A549 (cell line): ENCODE data around the gene LMX1B. TPM values are rescaled to one million over a fixed set of nuclear protein-coding genes. Genes with fewer than 3 reads are reported as not detected.

Source experiments
- ATAC-seq, 2 experiments: fragments of 200-7000 bp in 1 of 2; fragments of >200 bp in 1 of 2; cut with Nextera tagmentation in 1 of 2; cut with Tn5 transposase in 1 of 2; 3 replicates each; pipeline versions ENCODE4 v1.8.0 to v1.9.1; 2018 to 2020; ENCODE audit warnings: mild to moderate bottlenecking in 1 of 2, moderate library complexity in 1 of 2
- CTCF ChIA-PET: fragments of 300-600 bp; sonication (Branson Sonifier 250); formaldehyde crosslinking; extraction: SDS; loops from one replicate; lab custom pipeline; 2021; ENCODE audit warnings: antibody characterized with exemption, inconsistent platforms; lab: Yijun Ruan, JAX
- POLR2A ChIA-PET: fragments of 350-600 bp; formaldehyde crosslinking; extraction: SDS; loops from one replicate; lab custom pipeline; 2021; ENCODE audit warnings: antibody characterized with exemption, inconsistent platforms; lab: Yijun Ruan, JAX
- DNase-seq, 2 experiments: peaks; one replicate each; pipeline versions ENCODE4 v3.0.0 to v3.0.0-alpha.2; 2011 to 2016; ENCODE audit warnings: low read depth in 1 of 2, low spot score in 1 of 2
- FAIRE-seq: peaks from 2 replicates; lab custom pipeline; 2011; peaks lifted over from hg19 to GRCh38; lab: Jason Lieb, UNC
- H3K27ac ChIP-seq, 2 experiments: fragments of >200 bp; sonication (Bioruptor Twin); formaldehyde crosslinking; 3 replicates each; pipeline ENCODE4 v1.5.1; 2016 to 2017
- H3K4me1 ChIP-seq: fragments of >200 bp; sonication (Bioruptor Twin); formaldehyde crosslinking; 3 replicates; pipeline ENCODE4 v1.6.1; 2016
- H3K4me2 ChIP-seq: fragments of >200 bp; sonication (Bioruptor Twin); formaldehyde crosslinking; 3 replicates; pipeline ENCODE4 v1.6.1; 2016
- H3K4me3 ChIP-seq: fragments of >200 bp; sonication (Bioruptor Twin); formaldehyde crosslinking; 3 replicates; pipeline ENCODE4 v1.5.1; 2016
- H3K9me3 ChIP-seq: fragments of >200 bp; sonication (Bioruptor Twin); formaldehyde crosslinking; 3 replicates; pipeline ENCODE4 v1.6.1; 2016
- BCL3 ChIP-seq: fragments of >200 bp; sonication (Bioruptor Twin); formaldehyde crosslinking; IDR thresholded peaks from 3 replicates; pipeline ENCODE4 v1.6.1; 2016
- BHLHE40 ChIP-seq: IDR thresholded peaks from 2 replicates; pipeline ENCODE4 v1.6.1; 2012; ENCODE audit warnings: low read depth, low read length, inconsistent platforms
- CBX2 ChIP-seq: fragments of 200-600 bp; sonication (generic); IDR thresholded peaks from 2 replicates; pipeline ENCODE4 v1.6.1; 2016; ENCODE audit warnings: low read depth, mild to moderate bottlenecking, borderline replicate concordance
- CBX8 ChIP-seq: fragments of 200-600 bp; sonication (generic); IDR thresholded peaks from 2 replicates; pipeline ENCODE4 v1.6.1; 2016
- CEBPB ChIP-seq, 2 experiments: fragments of >200 bp in 1 of 2; sonication (Bioruptor Twin) in 1 of 2; formaldehyde crosslinking in 1 of 2; IDR thresholded peaks; 2 replicates each; pipeline ENCODE4 v1.6.1; 2012 to 2016
- CHD4 ChIP-seq: fragments of 200-600 bp; sonication (generic); IDR thresholded peaks from 2 replicates; pipeline ENCODE4 v1.6.1; 2016; ENCODE audit warnings: antibody characterized with exemption, mild to moderate bottlenecking, borderline replicate concordance
- EHF ChIP-seq: fragments of 250-450 bp; sonication (Bioruptor Pico); IDR thresholded peaks from 2 replicates; pipeline ENCODE4 v1.5.0; 2020; ENCODE audit warnings: mild to moderate bottlenecking
- ELK1 ChIP-seq: fragments of 150-350 bp; IDR thresholded peaks from 2 replicates; pipeline ENCODE4 v1.6.1; 2014; ENCODE audit warnings: low read depth, mild to moderate bottlenecking, low read length
- ESRRA ChIP-seq: fragments of 150-350 bp; IDR thresholded peaks from 2 replicates; pipeline ENCODE4 v1.6.1; 2014; ENCODE audit warnings: mild to moderate bottlenecking, low read length, borderline replicate concordance
- FOSB ChIP-seq: fragments of 250-450 bp; sonication (Bioruptor Pico); IDR thresholded peaks from 2 replicates; pipeline ENCODE4 v1.5.0; 2020; ENCODE audit warnings: mild to moderate bottlenecking, moderate library complexity
- FOXS1 ChIP-seq: fragments of 250-450 bp; sonication (Bioruptor Pico); IDR thresholded peaks from 2 replicates; pipeline ENCODE4 v1.5.0; 2020; ENCODE audit warnings: mild to moderate bottlenecking, moderate library complexity
- HOXB5 ChIP-seq: fragments of 250-450 bp; sonication (Bioruptor Pico); IDR thresholded peaks from 2 replicates; pipeline ENCODE4 v1.5.0; 2020; ENCODE audit warnings: mild to moderate bottlenecking, moderate library complexity
- JUN ChIP-seq, 2 experiments: fragments of >200 bp; sonication (Bioruptor Twin); formaldehyde crosslinking; IDR thresholded peaks; 2 replicates in 1 of 2; 3 replicates in 1 of 2; pipeline ENCODE4 v1.6.1; 2016 to 2017
- MAFK ChIP-seq: fragments of 450-650 bp; IDR thresholded peaks from 2 replicates; pipeline ENCODE4 v1.6.1; 2014; ENCODE audit not compliant: partially characterized antibody
- NR3C1 ChIP-seq: fragments of >200 bp; sonication (Bioruptor Twin); formaldehyde crosslinking; IDR thresholded peaks from 3 replicates; pipeline ENCODE4 v1.6.1; 2017
- PHF8 ChIP-seq: fragments of 200-600 bp; sonication (generic); IDR thresholded peaks from 2 replicates; pipeline ENCODE4 v1.6.1; 2016; ENCODE audit warnings: low read depth, mild to moderate bottlenecking, antibody characterized with exemption, moderate library complexity, borderline replicate concordance
- RAD21 ChIP-seq, 2 experiments: fragments of >200 bp in 1 of 2; sonication (Bioruptor Twin) in 1 of 2; formaldehyde crosslinking in 1 of 2; IDR thresholded peaks in 1 of 2; conservative IDR thresholded peaks in 1 of 2; 2 replicates in 1 of 2; 3 replicates in 1 of 2; pipeline ENCODE4 v1.6.1; 2012 to 2018; ENCODE audit warnings: inconsistent platforms in 1 of 2
- TP53 ChIP-seq: fragments of 250-450 bp; sonication (Bioruptor Pico); IDR thresholded peaks from 2 replicates; pipeline ENCODE4 v1.5.0; 2021; ENCODE audit warnings: mild to moderate bottlenecking, moderate library complexity
- ZSCAN20 ChIP-seq: fragments of 250-450 bp; sonication (Bioruptor Pico); IDR thresholded peaks from 2 replicates; pipeline ENCODE4 v1.8.0; 2022; ENCODE audit warnings: mild to moderate bottlenecking, moderate library complexity
- WGBS: methylation state at CpG from one replicate; pipeline ENCODE4 v1.1.6; 2017; ENCODE audit errors: missing lambda C conversion rate; 5-methylcytosine and 5-hydroxymethylcytosine counted together
- polyA plus RNA-seq, 4 experiments: library from polyadenylated mRNA; depleted of rRNA in 3 of 4; stranded (reverse); fragments of >200 nt; fragmentation: RNase III in 1 of 4; extraction: RNeasy Plus Mini Kit Qiagen cat#74134 plus additional on column Dnase treatment in 1 of 4; gene quantifications; 2 replicates in 3 of 4; 3 replicates in 1 of 4; pipeline ENCODE4 v1.2.3, GENCODE V29; 2011 to 2017

LMX1B gene
- polyA plus RNA-seq, 2 of the 4 experiments (the other 2 are of a cell fraction): 0.41 to 0.56 TPM

- FAIRE-seq (no peak), DNase-seq (no peak), ATAC-seq (no peak; a peak in 1 of 6 replicates)
- H3K27ac ChIP-seq: no peak overlapping the region
- ChIA-PET POLR2A (no interaction called here), CTCF (interaction anchor here (0.6 to 3.3 kb wide), 6 partner anchors 9 to 90 kb away, joined by 3 to 27 read pairs (median 4); no protein-coding TSS in a partner anchor)
- 75% methylated on average over 9 of the region's 11 CpGs for WGBS
- no peaks in the 10 kb centered on the region for H3K4me1 ChIP-seq
- H3K4me3 ChIP-seq: no peak overlapping the region
- H3K9me3 ChIP-seq: no peaks in the 10 kb centered on the region
- H3K4me2 ChIP-seq: no peak overlapping the region
- no peak for TF ChIP-seq EHF (CRISPR knock-in tag)
- TF ChIP-seq MAFK: no peak
- no peak for TF ChIP-seq BCL3
Measured at GRCh38 chr9:126694206-126695081, 80.7 kb downstream of the LMX1B start.

GRCh38 chr9:126695186-126695585 lies 81.5 kb downstream of the LMX1B start:
- H3K4me2 ChIP-seq: no peak overlapping the region
- ChIA-PET CTCF (interaction anchor here (1.1 to 3.3 kb wide), 4 partner anchors 10 to 89 kb away, joined by 3 to 27 read pairs (median 8); no protein-coding TSS in a partner anchor), POLR2A (no interaction called here)
- no peaks in the 10 kb centered on the region for H3K4me1 ChIP-seq
- FAIRE-seq: no peak
- no peak for DNase-seq
- no peak for ATAC-seq
- TF ChIP-seq CBX8: no peak
- TF ChIP-seq BHLHE40: no peak
- no peak overlapping the region for H3K27ac ChIP-seq
- no peak overlapping the region for H3K4me3 ChIP-seq
- H3K9me3 ChIP-seq: no peaks in the 10 kb centered on the region
- WGBS: 60% methylated on average over 12 of the region's 14 CpGs

GRCh38 chr9:126695701-126696400 lies 82.1 kb downstream of the LMX1B start:
- TF ChIP-seq PHF8 (no peak), ELK1 (no peak), RAD21 (conservative IDR thresholded peaks at IDR 0.05 in 1 of 2, IDR thresholded peaks at IDR 0.05 in 1 of 2) (no peak), TP53 (CRISPR knock-in tag) (no peak), CEBPB (IDR thresholded peaks at IDR 0.05) (no peak), FOSB (CRISPR knock-in tag) (no peak), CBX2 (no peak), CHD4 (no peak), BHLHE40 (no peak), ZSCAN20 (CRISPR knock-in tag) (no peak), FOXS1 (CRISPR knock-in tag) (no peak), JUN (IDR thresholded peaks at IDR 0.05) (no peak), NR3C1 (no peak), HOXB5 (CRISPR knock-in tag) (no peak), ESRRA (no peak)
- no peaks in the 10 kb centered on the region for H3K4me1 ChIP-seq
- POLR2A ChIA-PET: no interaction called here
- CTCF ChIA-PET: interaction anchor here (0.8 to 3.3 kb wide), 3 partner anchors 10 to 138 kb away, joined by 3 to 27 read pairs (median 4); no protein-coding TSS in a partner anchor
- H3K9me3 ChIP-seq: no peaks in the 10 kb centered on the region
- DNase-seq: no peak
- FAIRE-seq: no peak
- no peak overlapping the region for H3K27ac ChIP-seq
- 80% methylated on average over 14 of the region's 22 CpGs for WGBS
- no peak overlapping the region for H3K4me2 ChIP-seq
- no peak for ATAC-seq
- H3K4me3 ChIP-seq: no peak overlapping the region
